ENCODE results near the gene TAF9.
"Not testable (repeated sequence)": the region's sequence is repeated elsewhere in the genome, so short reads cannot be mapped to it uniquely, and the experiment has no call there.

Gene TAF9

DNA sequence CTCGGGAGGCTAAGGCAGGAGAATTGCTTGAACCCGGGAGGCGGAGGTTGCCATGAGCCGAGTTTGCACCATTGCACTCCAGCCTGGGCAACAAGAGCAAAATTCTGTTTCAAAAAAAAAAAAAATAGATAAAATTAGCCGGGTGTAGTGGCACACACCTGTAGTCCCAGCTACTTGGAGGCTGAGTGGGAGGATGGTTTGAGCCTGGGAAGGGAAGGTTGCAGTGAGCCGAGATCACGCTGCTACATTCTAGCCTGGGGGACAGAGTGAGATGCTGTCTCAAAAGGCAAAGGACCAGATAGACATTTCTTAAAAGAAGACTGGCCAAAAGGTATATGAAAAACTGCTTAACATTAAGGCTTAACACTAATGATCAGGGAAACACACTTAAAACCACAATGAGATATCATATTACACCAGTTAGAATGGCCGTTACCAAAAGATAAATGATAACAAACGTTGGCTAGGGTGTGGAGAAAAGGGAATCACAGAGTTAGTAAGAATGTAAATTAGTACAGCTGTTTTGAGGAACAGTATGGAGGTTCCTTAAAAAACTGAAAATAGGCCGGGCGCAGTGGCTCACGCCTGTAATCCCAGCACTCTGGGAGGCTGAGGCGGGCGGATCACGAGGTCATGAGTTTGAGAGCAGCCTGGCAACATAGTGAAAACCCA lies 35.5 kb upstream of the TAF9 start:
- H3K4me3 ChIP-seq (replicated peaks; ENCODE audit: low read depth, low read length) = no peak overlapping the region
- no peak for DNase-seq (ENCODE audit: low read depth)
- TF ChIP-seq, protein P1, sequence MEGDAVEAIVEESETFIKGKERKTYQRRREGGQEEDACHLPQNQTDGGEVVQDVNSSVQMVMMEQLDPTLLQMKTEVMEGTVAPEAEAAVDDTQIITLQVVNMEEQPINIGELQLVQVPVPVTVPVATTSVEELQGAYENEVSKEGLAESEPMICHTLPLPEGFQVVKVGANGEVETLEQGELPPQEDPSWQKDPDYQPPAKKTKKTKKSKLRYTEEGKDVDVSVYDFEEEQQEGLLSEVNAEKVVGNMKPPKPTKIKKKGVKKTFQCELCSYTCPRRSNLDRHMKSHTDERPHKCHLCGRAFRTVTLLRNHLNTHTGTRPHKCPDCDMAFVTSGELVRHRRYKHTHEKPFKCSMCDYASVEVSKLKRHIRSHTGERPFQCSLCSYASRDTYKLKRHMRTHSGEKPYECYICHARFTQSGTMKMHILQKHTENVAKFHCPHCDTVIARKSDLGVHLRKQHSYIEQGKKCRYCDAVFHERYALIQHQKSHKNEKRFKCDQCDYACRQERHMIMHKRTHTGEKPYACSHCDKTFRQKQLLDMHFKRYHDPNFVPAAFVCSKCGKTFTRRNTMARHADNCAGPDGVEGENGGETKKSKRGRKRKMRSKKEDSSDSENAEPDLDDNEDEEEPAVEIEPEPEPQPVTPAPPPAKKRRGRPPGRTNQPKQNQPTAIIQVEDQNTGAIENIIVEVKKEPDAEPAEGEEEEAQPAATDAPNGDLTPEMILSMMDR (IDR thresholded peaks at IDR 0.05; ENCODE audit: low read length, missing control alignments) = no peak

DNA sequence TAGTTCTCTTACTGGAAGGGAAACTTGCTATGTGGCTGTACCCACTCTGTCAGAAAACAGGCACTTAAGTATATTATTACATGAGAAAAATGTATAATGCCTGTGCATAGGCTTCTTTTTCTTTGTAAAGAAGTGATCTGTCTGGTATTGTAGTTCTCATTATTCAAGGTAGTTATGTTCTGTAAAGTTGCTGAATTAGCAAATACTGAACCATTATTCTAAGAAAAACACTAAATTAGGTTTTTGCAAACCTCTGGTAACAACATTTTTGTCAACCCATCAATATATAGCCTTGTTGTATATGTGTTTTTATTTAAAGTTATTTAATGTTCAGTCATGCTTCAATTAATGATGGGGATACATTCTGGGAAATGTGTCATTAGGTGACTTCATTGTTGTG lies 9.1 kb upstream of the TAF9 start:
- no peak overlapping the region for H3K4me3 ChIP-seq (replicated peaks; ENCODE audit: low read depth, low read length)
- TF ChIP-seq, protein P1 (IDR thresholded peaks at IDR 0.05; ENCODE audit: low read length, missing control alignments) = no peak
- DNase-seq (ENCODE audit: low read depth) = no peak

DNA sequence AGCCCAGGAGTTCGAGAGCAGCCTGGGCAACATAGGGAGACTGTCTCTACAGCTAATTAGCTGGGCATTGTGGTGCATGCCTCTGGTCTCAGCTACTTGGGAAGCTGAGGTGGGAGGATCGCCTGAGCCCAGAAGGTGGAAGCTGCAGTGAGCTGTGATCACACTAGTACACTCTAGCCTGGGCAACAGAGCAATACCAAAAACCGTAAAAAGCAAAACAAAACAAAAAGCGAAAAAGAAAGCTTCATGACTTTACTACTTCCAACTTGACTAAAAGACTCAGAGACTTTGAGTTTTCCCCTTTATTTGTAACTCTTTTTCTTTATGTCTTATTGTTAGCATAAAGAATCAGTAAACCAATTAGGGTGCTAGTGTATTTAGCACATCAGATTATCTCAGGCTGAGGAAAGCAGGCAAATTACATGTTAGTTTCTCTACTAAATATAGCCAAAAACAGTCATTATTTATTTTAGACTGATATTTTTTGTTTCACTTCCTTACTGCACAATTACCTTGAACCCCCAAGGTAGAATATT lies 5.7 kb upstream of the TAF9 start:
- TF ChIP-seq, protein P1 (IDR thresholded peaks at IDR 0.05; ENCODE audit: low read length, missing control alignments) = no peak
- no peak for DNase-seq (ENCODE audit: low read depth)
- H3K4me3 ChIP-seq (replicated peaks; ENCODE audit: low read depth, low read length) = no peak overlapping the region

DNA sequence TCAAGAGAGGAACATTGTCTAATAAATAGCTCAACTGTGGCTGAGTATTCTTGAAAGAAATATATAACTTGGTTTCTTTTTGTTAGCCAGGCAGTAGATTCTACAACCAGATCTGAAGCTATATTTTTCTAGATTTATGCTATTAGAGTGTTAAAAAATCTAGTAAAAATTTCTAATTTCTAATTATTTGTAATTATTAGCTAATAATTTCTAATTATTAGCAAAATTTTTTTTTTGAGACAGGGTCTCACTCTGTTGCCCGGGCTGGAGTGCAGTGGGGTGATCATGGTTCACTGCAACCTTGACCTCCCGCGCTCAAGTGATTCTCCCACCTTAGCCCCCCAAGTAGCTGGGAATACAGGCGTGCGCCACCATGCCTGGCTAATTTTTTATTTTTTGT lies 3.1 kb upstream of the TAF9 start:
- H3K4me3 ChIP-seq (replicated peaks; ENCODE audit: low read depth, low read length) = no peak overlapping the region

DNA sequence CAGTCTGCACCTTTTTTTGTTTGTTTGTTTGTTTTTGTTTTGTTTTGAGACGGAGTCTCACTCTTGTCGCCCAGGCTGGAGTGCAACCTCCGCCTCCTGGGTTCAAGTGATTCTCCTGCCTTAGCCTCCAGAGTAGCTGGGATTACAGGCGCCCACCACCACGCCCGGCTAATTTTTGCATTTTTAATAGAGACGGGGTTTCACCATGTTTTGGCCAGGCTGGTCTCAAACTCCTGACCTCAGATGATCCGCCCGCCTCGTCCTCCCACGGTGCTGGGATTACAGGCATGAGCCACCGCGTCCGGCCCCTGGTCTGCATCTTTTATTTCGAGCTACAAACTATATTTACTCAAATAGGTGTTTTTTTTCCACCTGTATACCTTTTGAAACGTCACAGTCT lies 1.0 kb upstream of the TAF9 start:
- DNase-seq (ENCODE audit: low read depth) = not testable (repeated sequence)

More for the DNA sequence above, 3.1 kb upstream of the TAF9 start:
- TF ChIP-seq, protein P1 (IDR thresholded peaks at IDR 0.05; ENCODE audit: low read length, missing control alignments) = no peak
- no peak for DNase-seq (ENCODE audit: low read depth)

DNA sequence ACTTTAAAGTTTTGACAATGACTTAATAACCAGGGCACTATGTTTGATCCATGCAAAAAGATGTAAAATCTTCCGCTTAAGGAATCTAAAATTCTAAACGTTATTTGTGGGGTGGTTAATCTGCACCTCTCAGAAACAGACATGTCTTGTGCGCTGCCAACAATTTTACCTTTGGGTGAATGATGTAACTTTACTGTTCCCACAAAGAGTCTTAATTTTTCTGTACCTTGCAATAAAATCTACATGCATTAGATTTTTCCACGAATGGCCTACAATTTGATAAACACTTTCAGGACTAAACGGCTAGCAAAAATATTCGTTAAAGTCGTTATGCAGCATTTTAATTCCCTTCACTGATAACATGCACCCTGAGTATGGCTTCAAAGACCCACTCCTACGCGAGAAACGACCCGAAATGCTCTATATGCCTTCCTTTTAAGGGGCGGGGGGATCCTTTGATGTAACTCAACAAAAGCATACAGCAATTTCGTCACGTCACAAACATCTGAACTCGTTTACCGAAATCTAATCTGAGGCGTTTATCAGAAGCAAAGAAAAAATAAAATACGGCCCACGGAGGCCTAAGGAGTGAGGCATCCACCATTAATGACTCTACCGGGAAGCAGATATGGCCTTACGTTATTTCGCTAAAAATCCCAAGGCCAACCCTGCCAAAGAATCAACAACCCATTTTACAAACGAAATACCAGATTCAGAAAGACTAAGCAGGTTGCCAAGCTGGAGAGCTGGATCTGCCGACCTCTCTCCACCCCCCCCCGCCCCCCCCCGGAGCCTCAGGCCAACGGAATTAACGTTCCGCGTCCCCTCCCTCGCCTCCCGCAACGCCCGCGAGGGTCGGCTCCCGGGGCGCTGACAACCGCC lies 621 bp downstream of the TAF9 start:
- TF ChIP-seq, protein P1 (IDR thresholded peaks at IDR 0.05; ENCODE audit: low read length, missing control alignments) = no peak
- peak; percentile 50 for DNase-seq (ENCODE audit: low read depth)
- peak overlapping the region; percentile 82 for H3K4me3 ChIP-seq (replicated peaks; ENCODE audit: low read depth, low read length)

More for the DNA sequence above, 1.0 kb upstream of the TAF9 start:
- H3K4me3 ChIP-seq (replicated peaks; ENCODE audit: low read depth, low read length) = peak overlapping the region; percentile 82

DNA sequence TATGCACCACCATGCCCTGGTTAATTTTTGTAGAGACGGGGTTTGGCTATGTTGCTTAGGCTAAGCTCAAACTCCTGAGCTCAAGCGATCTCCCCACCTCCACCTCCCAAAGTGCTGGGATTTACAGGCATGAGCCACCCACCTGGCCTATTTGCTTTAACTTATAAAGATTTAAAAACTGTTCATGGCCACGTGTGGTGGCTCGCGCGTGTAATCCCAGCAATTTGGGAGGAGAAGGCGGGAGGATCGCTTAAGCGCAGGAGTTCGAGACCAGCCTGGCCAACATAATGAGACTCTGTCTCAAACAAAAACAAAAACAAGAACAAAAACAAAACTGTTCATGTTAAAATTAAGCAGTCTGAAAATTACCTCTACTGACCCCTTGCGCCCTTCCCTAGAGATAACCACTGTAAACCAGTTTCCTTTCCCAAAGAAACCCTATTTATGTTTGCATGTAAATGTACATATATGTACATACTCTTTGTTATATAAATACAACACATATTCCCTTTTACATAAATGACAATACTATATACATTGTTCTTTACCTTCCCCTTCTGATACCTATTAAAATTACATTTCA lies 1.5 kb downstream of the TAF9 start:
- no peak for DNase-seq (ENCODE audit: low read depth)
- H3K4me3 ChIP-seq (replicated peaks; ENCODE audit: low read depth, low read length) = peak overlapping the region; percentile 82
- TF ChIP-seq, protein P1 (IDR thresholded peaks at IDR 0.05; ENCODE audit: low read length, missing control alignments) = no peak

Data from fibroblast of pulmonary artery (primary cell).